ENCODE data around the gene NOL3. TPM values are rescaled to one million over a fixed set of nuclear protein-coding genes. Genes with fewer than 3 reads are reported as not detected.
A peak's percentile ranks its signal among the peaks of the same experiment; 100 is the strongest.

Gene NOL3
- total RNA-seq, 1 donor from 2014 or later: 27.3 TPM

DNA sequence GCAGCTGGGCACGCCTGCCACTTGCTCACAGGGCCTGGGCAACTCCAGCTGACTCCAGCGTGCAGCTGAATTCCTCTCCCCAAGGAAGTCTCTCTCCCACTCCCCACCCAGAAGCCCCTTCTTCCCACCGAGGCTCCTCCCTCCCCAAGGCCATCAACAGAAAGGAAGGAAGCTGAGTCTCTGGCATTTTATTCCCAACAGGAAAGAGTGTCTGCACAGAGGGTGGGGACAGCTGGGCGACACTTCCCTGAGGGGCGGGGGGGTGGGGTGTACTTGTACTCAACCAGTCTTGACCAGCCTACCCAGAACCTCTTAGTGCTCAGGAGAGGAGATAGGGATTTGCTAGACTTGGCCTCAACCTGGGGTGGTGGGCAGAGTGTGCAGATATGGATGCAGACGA, 19.7 kb downstream of the NOL3 start, which contains the start of gene EXOC3L1:
TSS of gene EXOC3L1 (minus strand) at position 96 of the 400 bp plus-strand sequence. CDS start 460 bp downstream, outside the sequence.
- no peak within 1 kb of the TSS for H3K27ac Mint-ChIP-seq
- DNase-seq (ENCODE audit: low spot score): no peak
- no peaks in the 10 kb centered on the region for H3K9me3 Mint-ChIP-seq

DNA sequence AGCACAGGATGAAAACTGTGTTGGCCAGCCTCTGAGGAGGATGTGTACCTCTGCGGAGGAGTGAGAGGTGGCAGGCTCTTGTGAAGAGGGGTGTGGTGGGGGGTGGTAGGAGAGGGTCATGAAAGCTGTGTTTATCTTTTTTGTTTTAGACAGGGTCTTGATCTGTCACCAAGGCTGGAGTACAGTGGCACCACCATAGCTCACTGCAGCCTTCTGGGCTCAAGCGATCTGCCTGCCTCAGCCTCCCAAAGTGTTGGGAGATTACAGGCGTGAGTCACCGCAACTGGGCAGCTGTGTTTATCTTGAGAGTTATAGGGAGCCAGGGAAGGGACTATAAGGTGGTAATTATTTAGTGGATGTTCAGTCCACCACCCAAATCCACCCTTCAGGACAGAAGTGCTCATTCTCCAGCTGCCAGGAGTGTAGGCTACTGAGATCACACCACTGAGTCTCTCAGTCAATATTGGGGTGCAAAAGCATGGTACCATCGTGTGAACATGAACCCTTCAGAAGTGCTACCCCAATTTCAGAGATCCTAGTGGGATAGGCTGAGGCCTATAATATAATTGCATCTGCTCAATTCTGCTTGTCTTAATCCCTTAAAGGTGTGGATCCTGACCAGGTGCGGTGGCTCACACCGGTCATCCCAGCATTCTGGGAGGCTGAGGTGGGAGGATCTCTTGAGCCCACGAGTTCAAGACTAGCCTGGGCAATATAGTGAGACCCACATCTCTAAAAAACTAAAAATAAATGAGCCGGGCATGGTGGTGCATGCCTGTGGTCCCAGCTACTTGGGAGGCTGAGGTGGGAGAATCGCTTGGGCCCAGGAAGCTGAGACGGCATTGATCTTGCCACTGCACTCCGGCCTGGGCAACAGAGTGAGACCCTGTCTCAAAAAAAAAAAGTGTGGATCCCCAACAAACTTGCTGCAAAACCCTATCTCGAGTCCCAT, 20.4 kb downstream of the NOL3 start:
- Mint-ChIP-seq H3K4me3 (ENCODE audit: low read depth) (peak overlapping the region; percentile 85), H3K27ac (no peak overlapping the region), H3K4me1 (ENCODE audit: low read depth) (peaks cover 23% of the 10 kb centered on the region), H3K27me3 (ENCODE audit: low read depth) (no peaks in the 10 kb centered on the region), H3K9me3 (no peaks in the 10 kb centered on the region), H3K36me3 (ENCODE audit: low read depth) (peaks cover 34% of the 10 kb centered on the region)
- intact Hi-C loops (cut with micrococcal nuclease): no loop called here
- DNase-seq (ENCODE audit: low spot score): no peak

More for the DNA sequence above, 19.7 kb downstream of the NOL3 start, which contains the start of gene EXOC3L1:
- Mint-ChIP-seq H3K27me3 (ENCODE audit: low read depth) (peaks cover 7% of the 10 kb centered on the region), H3K36me3 (ENCODE audit: low read depth) (peaks cover 27% of the 10 kb centered on the region), H3K4me1 (ENCODE audit: low read depth) (peaks cover 30% of the 10 kb centered on the region), H3K4me3 (ENCODE audit: low read depth) (no peak within 1 kb of the TSS)
- intact Hi-C loops (cut with micrococcal nuclease): no loop called here

DNA sequence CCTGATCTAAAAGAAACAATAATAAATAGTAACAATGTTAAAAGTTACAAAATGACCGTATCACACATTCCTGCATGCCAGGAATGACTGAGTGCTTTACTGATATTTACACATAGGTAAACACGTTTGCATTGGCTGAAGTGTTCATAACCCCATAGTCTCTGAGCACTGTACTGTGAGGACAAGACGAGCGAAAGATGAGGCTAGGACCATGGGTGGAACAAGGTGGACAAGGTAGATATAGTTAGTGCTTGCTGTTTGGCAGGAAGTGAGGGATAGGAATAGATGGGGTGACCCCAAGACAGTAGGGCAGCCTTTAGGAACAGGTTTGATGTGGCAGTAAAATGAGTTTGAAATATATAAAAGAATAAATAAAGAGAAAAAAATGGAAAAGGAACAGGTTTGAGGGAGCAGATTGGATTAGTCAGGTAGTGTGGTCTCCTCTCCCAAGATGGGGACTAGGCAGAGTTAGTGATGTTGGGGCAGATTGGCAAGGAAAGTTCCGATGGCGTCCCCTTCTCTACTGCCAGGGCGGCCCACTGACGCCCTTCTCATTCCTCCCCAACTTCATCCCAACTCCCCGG, 21.2 kb downstream of the NOL3 start:
- H3K36me3 Mint-ChIP-seq (ENCODE audit: low read depth): peaks cover 42% of the 10 kb centered on the region
- intact Hi-C loops (cut with micrococcal nuclease): no loop called here
- H3K9me3 Mint-ChIP-seq: no peaks in the 10 kb centered on the region
- no peak for DNase-seq (ENCODE audit: low spot score)
- H3K27ac Mint-ChIP-seq: peak overlapping the region; percentile 59
- H3K27me3 Mint-ChIP-seq (ENCODE audit: low read depth): no peaks in the 10 kb centered on the region
- peaks cover 29% of the 10 kb centered on the region for H3K4me1 Mint-ChIP-seq (ENCODE audit: low read depth)
- H3K4me3 Mint-ChIP-seq (ENCODE audit: low read depth): peak overlapping the region; percentile 85

DNA sequence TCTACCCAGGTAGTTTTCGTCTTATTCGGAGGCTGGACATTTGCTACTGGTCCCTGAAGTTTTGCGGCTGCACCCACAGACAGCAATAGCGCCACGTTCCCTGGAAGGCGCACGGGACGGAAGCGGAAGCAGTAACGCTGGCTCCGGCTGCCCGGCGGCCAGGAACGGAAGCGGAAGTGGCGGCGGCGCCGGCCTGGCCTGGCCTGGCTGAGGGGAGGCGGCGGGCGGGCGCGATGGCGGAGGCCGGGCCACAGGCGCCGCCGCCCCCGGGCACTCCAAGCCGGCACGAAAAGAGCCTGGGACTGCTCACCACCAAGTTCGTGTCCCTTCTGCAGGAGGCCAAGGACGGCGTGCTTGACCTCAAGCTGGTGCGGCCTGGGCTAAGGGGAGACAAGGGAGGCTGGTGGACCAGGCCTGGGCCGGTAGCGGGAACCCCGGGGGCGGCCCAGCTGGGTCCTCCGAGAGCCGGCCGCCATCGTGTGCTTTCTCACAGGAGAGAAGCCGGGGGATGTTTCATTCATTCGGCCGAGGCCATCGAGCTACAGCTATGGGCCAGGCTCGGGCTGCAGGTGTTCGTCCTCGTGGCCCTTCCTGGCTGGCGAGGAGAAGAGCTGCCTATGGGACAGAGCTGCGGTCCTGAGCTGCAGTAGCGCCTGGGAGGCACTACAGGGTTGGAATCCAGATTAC, 21.8 kb downstream of the NOL3 start, which contains the start of gene E2F4:
TSS of gene E2F4 (plus strand) at position 161 of the 687 bp plus-strand sequence. CDS start at position 234, 73 bp downstream.
- Mint-ChIP-seq H3K27ac (peak within 1 kb of the TSS; percentile 59), H3K4me1 (ENCODE audit: low read depth) (peaks cover 30% of the 10 kb centered on the region), H3K4me3 (ENCODE audit: low read depth) (peak within 1 kb of the TSS; percentile 85), H3K9me3 (no peaks in the 10 kb centered on the region), H3K27me3 (ENCODE audit: low read depth) (no peaks in the 10 kb centered on the region), H3K36me3 (ENCODE audit: low read depth) (peaks cover 48% of the 10 kb centered on the region)
- intact Hi-C loops (cut with micrococcal nuclease): no loop called here
- DNase-seq (ENCODE audit: low spot score): peak; percentile 84

DNA sequence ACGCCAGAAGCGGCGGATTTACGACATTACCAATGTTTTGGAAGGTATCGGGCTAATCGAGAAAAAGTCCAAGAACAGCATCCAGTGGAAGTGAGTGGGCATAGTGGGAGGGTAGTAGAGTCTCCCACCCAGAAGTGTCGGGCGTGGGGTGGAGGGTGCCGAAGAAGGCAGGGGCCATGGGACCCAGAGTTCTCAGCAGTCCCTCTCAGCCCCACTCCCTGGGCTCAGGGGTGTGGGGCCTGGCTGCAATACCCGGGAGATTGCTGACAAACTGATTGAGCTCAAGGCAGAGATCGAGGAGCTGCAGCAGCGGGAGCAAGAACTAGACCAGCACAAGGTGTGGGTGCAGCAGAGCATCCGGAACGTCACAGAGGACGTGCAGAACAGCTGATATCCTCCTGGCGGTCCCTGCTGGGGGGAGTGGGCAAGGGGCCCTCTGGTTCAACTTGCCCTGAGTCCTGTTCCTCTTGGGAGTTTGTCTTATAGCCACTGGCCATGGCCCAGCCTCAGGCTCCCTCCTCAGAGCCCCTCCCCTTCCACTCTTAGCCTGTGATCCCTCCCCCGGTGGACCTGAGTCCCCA, 22.5 kb downstream of the NOL3 start:
- peaks cover 52% of the 10 kb centered on the region for H3K36me3 Mint-ChIP-seq (ENCODE audit: low read depth)

DNA sequence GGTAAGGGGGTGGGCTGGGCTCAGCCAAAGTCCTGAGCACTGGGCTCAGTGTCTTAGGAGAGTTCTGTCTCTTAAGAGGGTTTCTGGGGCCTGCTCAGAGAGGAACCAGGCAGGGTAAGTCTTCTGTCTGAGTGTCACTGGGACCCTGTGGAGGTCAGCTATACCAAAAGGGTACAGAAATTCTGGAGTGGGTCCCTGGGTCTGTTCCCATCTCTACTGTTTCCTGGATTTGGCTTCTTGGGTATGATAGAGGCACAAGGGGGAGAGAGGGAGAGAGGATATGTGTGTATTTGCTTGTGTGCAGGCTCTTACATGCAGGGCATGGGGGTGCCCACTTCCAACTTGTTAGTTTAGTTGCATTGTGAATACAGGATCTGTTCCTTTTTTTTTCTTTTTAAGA, 23.2 kb downstream of the NOL3 start:
- Mint-ChIP-seq H3K9me3 (no peaks in the 10 kb centered on the region), H3K4me3 (ENCODE audit: low read depth) (peak overlapping the region; percentile 85), H3K4me1 (ENCODE audit: low read depth) (peaks cover 30% of the 10 kb centered on the region), H3K27ac (peak overlapping the region; percentile 48), H3K36me3 (ENCODE audit: low read depth) (peaks cover 59% of the 10 kb centered on the region), H3K27me3 (ENCODE audit: low read depth) (no peaks in the 10 kb centered on the region)
- intact Hi-C loops (cut with micrococcal nuclease): no loop called here
- no peak for DNase-seq (ENCODE audit: low spot score)

More for the DNA sequence above, 22.5 kb downstream of the NOL3 start:
- Mint-ChIP-seq H3K27ac (peak overlapping the region; percentile 27), H3K9me3 (no peaks in the 10 kb centered on the region), H3K4me1 (ENCODE audit: low read depth) (peaks cover 30% of the 10 kb centered on the region), H3K27me3 (ENCODE audit: low read depth) (no peaks in the 10 kb centered on the region), H3K4me3 (ENCODE audit: low read depth) (peak overlapping the region; percentile 85)
- no peak for DNase-seq (ENCODE audit: low spot score)
- intact Hi-C loops (cut with micrococcal nuclease): no loop called here

DNA sequence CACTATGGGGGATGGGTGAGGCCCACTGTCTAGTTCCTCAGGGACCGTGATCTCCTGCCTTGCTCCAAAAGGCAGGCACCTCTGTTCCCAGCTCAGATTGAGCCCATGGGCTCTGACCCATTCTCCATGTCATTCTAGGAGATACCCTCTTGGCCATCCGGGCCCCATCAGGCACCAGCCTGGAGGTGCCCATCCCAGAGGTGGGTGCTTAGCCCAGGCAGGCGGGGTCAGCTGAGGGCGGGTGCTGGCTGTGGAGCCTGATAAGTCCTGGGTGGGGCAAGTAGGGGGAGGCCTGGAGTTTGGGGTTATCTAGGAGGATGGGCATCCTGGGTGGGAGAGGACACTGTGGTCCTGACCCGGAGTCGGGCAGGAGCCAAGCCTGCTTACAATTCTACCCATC, 23.9 kb downstream of the NOL3 start:
- intact Hi-C loops (cut with micrococcal nuclease): no loop called here

DNA sequence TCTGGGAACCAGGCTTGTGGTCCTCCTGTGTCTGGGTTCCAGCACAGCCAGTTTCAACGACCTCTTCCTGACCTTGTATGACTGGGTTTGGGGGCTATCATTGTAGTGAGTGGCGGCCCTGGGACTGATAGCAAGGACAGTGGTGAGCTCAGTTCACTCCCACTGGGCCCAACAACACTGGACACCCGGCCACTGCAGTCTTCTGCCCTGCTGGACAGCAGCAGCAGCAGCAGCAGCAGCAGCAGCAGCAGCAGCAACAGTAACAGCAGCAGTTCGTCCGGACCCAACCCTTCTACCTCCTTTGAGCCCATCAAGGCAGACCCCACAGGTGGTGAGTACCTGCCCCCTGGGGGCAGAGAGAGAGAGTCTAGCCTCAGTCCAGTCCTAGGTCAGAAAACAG, 25.3 kb downstream of the NOL3 start:
- H3K27me3 Mint-ChIP-seq (ENCODE audit: low read depth): no peaks in the 10 kb centered on the region
- intact Hi-C loops (cut with micrococcal nuclease): no loop called here
- H3K4me1 Mint-ChIP-seq (ENCODE audit: low read depth): peaks cover 30% of the 10 kb centered on the region
- no peak for DNase-seq (ENCODE audit: low spot score)
- H3K36me3 Mint-ChIP-seq (ENCODE audit: low read depth): peaks cover 69% of the 10 kb centered on the region
- peak overlapping the region; percentile 39 for H3K4me3 Mint-ChIP-seq (ENCODE audit: low read depth)
- no peaks in the 10 kb centered on the region for H3K9me3 Mint-ChIP-seq
- H3K27ac Mint-ChIP-seq: no peak overlapping the region

More for the DNA sequence above, 23.9 kb downstream of the NOL3 start:
- DNase-seq (ENCODE audit: low spot score): no peak
- no peaks in the 10 kb centered on the region for H3K9me3 Mint-ChIP-seq
- no peaks in the 10 kb centered on the region for H3K27me3 Mint-ChIP-seq (ENCODE audit: low read depth)
- H3K27ac Mint-ChIP-seq: no peak overlapping the region
- H3K36me3 Mint-ChIP-seq (ENCODE audit: low read depth): peaks cover 60% of the 10 kb centered on the region
- H3K4me1 Mint-ChIP-seq (ENCODE audit: low read depth): peaks cover 30% of the 10 kb centered on the region
- peak overlapping the region; percentile 85 for H3K4me3 Mint-ChIP-seq (ENCODE audit: low read depth)

DNA sequence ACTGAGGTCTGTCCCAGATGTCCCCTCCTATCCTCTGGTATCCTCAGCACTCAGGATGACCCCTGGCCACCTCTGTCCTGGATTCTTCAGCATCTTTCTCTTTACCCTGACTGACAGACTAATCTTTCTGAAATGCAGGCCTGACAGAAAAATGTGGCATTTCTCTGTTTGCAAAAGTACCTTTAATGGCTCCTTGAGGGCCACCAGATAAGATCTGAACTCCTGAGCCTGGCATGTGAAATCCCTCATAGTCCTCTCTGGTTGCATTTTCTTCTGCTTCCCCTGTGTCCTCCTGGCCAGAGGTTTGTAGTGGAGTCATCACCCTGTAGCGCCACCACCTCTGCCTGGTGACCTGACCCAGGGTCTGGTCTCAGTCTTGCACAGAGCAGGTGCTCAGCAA, 26.5 kb downstream of the NOL3 start:
- intact Hi-C loops (cut with micrococcal nuclease): no loop called here
- Mint-ChIP-seq H3K4me3 (ENCODE audit: low read depth) (no peak overlapping the region), H3K27me3 (ENCODE audit: low read depth) (no peaks in the 10 kb centered on the region), H3K4me1 (ENCODE audit: low read depth) (peaks cover 24% of the 10 kb centered on the region), H3K36me3 (ENCODE audit: low read depth) (peaks cover 71% of the 10 kb centered on the region), H3K27ac (no peak overlapping the region), H3K9me3 (no peaks in the 10 kb centered on the region)
- no peak for DNase-seq (ENCODE audit: low spot score)

DNA sequence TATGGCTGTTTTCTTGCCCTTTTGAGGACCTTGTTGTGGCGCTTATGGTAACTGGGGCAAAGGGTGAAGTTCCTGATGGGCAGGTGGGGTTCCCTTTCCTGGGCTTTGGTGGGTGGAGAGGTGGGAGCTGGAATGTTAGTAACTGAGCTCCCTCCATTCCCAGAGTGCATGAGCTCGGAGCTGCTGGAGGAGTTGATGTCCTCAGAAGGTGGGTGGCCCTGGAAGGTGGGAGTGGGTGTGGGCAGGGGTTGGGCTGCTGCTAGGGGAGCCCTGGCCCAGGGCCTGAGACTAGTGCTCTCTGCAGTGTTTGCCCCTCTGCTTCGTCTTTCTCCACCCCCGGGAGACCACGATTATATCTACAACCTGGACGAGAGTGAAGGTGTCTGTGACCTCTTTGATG, 27.4 kb downstream of the NOL3 start:
- Mint-ChIP-seq H3K9me3 (no peaks in the 10 kb centered on the region), H3K36me3 (ENCODE audit: low read depth) (peaks cover 75% of the 10 kb centered on the region), H3K4me1 (ENCODE audit: low read depth) (peaks cover 21% of the 10 kb centered on the region), H3K27me3 (ENCODE audit: low read depth) (no peaks in the 10 kb centered on the region), H3K4me3 (ENCODE audit: low read depth) (no peak overlapping the region), H3K27ac (no peak overlapping the region)
- no peak for DNase-seq (ENCODE audit: low spot score)
- intact Hi-C loops (cut with micrococcal nuclease): no loop called here

DNA sequence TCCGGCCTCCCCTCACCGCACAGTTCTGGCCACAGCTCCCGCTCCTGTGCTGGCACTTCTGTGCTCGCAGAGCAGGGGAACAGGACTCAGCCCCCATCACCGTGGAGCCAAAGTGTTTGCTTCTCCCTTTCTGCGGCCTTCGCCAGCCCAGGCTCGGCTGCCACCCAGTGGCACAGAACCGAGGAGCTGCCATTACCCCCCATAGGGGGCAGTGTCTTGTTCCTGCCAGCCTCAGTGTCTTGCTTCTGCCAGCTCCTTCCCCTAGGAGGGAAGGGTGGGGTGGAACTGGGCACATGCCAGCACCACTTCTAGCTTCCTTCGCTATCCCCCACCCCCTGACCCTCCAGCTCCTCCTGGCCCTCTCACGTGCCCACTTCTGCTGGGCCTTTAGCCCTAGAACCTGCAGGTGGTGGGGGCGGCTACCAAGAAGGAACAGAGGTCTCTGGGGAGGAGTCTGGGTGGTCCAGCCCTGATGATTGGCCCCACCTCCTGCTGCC, 27.9 kb downstream of the NOL3 start:
- no peak overlapping the region for H3K4me3 Mint-ChIP-seq (ENCODE audit: low read depth)
- no peak overlapping the region for H3K27ac Mint-ChIP-seq
- peaks cover 16% of the 10 kb centered on the region for H3K4me1 Mint-ChIP-seq (ENCODE audit: low read depth)
- DNase-seq (ENCODE audit: low spot score): no peak
- H3K36me3 Mint-ChIP-seq (ENCODE audit: low read depth): peaks cover 69% of the 10 kb centered on the region
- intact Hi-C loops (cut with micrococcal nuclease): no loop called here
- H3K9me3 Mint-ChIP-seq: no peaks in the 10 kb centered on the region
- no peaks in the 10 kb centered on the region for H3K27me3 Mint-ChIP-seq (ENCODE audit: low read depth)

Measured in activated T-helper 2 cell treated with anti-CD3 and anti-CD28 coated beads, Interferon-gamma antibody, Interleukin-2, Interleukin-4, amounts not matched to agents 10 μg/mL and 5 μg/mL and 100 μg/mL, durations not matched to agents 14 hours and 24 hours and 36 hours (primary cell).